OCI-LY7 (cell line): ENCODE measurements around the gene B3GALT5. TPM values are rescaled to one million over a fixed set of nuclear protein-coding genes. Genes with fewer than 3 reads are reported as not detected.

Source experiments
- BruUV-seq: library from RNA; stranded (reverse); fragments of 400-500 nt; replicated peaks from 2 replicates; lab custom pipeline; 2021; lab: Mats Ljungman, UMichigan
- CTCF ChIA-PET: fragments of 300-600 bp; sonication (Branson Sonifier 250); formaldehyde crosslinking; loops from one replicate; lab custom pipeline; 2022; ENCODE audit warnings: antibody characterized with exemption; ENCODE audit not compliant: unreplicated experiment; lab: Charles Lee
- POLR2A ChIA-PET: fragments of 300-600 bp; sonication (Branson Sonifier 250); formaldehyde crosslinking; loops from one replicate; lab custom pipeline; 2022; ENCODE audit warnings: antibody characterized with exemption; lab: Charles Lee
- DNase-seq: peaks from one replicate; pipeline ENCODE4 v3.0.0-alpha.2; 2015; ENCODE audit warnings: low spot score
- H2AFZ ChIP-seq: fragments of 200-600 bp; sonication (generic), shearing (Covaris generic); 2 replicates; pipeline ENCODE4 v1.6.1; 2014; ENCODE audit warnings: mild to moderate bottlenecking, antibody characterized with exemption, low read length, moderate library complexity
- H3K27ac ChIP-seq: fragments of 200-600 bp; sonication (generic); 2 replicates; pipeline ENCODE4 v1.5.1; 2014; ENCODE audit warnings: mixed run types, low read depth, mild to moderate bottlenecking, moderate library complexity, low read length, inconsistent platforms; ENCODE audit not compliant: poor library complexity, severe bottlenecking
- H3K36me3 ChIP-seq: fragments of 200-600 bp; sonication (generic); 2 replicates; pipeline ENCODE4 v1.6.1; 2014; ENCODE audit warnings: mild to moderate bottlenecking, antibody characterized with exemption, low read length, moderate library complexity, mixed read lengths; ENCODE audit not compliant: insufficient read depth
- H3K4me1 ChIP-seq: fragments of 200-600 bp; sonication (generic); 2 replicates; pipeline ENCODE4 v1.5.1; 2014; ENCODE audit warnings: mild to moderate bottlenecking, low read length; ENCODE audit not compliant: insufficient read depth, poor library complexity, severe bottlenecking
- H3K4me2 ChIP-seq: fragments of 200-600 bp; sonication (generic); 2 replicates; pipeline ENCODE4 v1.6.1; 2014; ENCODE audit warnings: mild to moderate bottlenecking, low read length
- H3K4me3 ChIP-seq: fragments of 200-600 bp; sonication (generic); 2 replicates; pipeline ENCODE4 v1.5.1; 2014; ENCODE audit warnings: mild to moderate bottlenecking, low read depth, low read length; ENCODE audit not compliant: poor library complexity, severe bottlenecking
- H3K79me2 ChIP-seq: fragments of 200-600 bp; sonication (generic); 2 replicates; pipeline ENCODE4 v1.6.1; 2016; ENCODE audit warnings: low read depth, mild to moderate bottlenecking, low read length, moderate library complexity, mixed read lengths; ENCODE audit not compliant: insufficient read depth
- H3K9me2 ChIP-seq: fragments of 200-600 bp; sonication (generic); 2 replicates; pipeline ENCODE4 v1.6.1; 2016; ENCODE audit warnings: mild to moderate bottlenecking, low read length, mixed read lengths; ENCODE audit not compliant: insufficient read depth
- H3K9me3 ChIP-seq: fragments of 200-600 bp; sonication (generic); 2 replicates; pipeline ENCODE4 v1.6.1; 2014; ENCODE audit warnings: mild to moderate bottlenecking, mixed run types, low read length, mixed read lengths
- H4K20me1 ChIP-seq: fragments of 200-600 bp; sonication (generic); 2 replicates; pipeline ENCODE4 v1.6.1; 2014; ENCODE audit warnings: mild to moderate bottlenecking, antibody characterized with exemption, low read length, moderate library complexity, mixed read lengths; ENCODE audit not compliant: insufficient read depth
- EZH2phosphoT487 ChIP-seq: fragments of 200-600 bp; sonication (generic); IDR thresholded peaks from 2 replicates; pipeline ENCODE4 v1.6.1; 2018; ENCODE audit warnings: low read depth, borderline replicate concordance, mild to moderate bottlenecking, mixed run types, antibody characterized with exemption, low read length, moderate library complexity, mixed read lengths
- intact Hi-C: fragments of 100-400 bp; cut with micrococcal nuclease; formaldehyde crosslinking; loops from one replicate; pipeline ENCODE4 v1.10.0; 2022; ENCODE audit not compliant: unreplicated experiment
- total RNA-seq, 2 experiments: library from RNA; depleted of rRNA in 1 of 2; stranded (reverse); fragments of >200 nt in 1 of 2; shearing (Covaris generic) in 1 of 2; gene quantifications; 2 replicates each; pipeline ENCODE4 v1.2.3, GENCODE V29; 2014 to 2022
- TF ChIP-seq, protein P1 (sequence below): fragments of 200-600 bp; sonication (generic); conservative IDR thresholded peaks from 2 replicates; pipeline ENCODE4 v1.5.1; 2014; ENCODE audit warnings: mild to moderate bottlenecking, antibody characterized with exemption, low read length, moderate library complexity, mixed read lengths

Gene B3GALT5
- total RNA-seq, 2 experiments from 2014 or later = not detected

DNA sequence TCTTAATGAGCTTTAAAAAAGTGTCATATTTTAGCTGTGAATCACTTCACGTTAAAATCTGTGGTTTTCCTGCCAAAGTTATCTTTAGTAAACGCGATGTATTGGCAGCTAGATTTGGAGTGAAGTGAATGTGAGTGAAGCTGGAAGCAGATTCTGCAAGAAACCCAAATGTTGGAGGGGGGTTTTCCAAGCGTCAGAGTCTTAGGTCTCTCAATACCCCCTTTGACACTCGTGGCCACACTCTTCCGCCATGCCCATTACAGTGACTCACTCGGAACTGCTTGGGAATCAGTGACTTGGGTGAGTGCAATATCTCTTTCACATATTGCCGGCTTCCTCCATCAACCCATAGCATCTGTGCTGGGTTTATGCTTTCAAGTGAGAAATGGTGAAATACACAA is 17.5 kb downstream of the B3GALT5 start:
- ChIA-PET CTCF (interaction anchor here (0.5 kb wide), 1 partner anchor 190 kb away, joined by 3 read pairs; no protein-coding TSS in a partner anchor), POLR2A (interaction anchor here (0.5 to 0.6 kb wide), 2 partner anchors 109 to 198 kb away, joined by 3 read pairs; no protein-coding TSS in a partner anchor)
- no peak for DNase-seq
- no TSS peak for BruUV-seq
- H3K4me2 ChIP-seq = no peak overlapping the region
- no peaks in the 10 kb centered on the region for H3K36me3 ChIP-seq
- H3K9me2 ChIP-seq = no peaks in the 10 kb centered on the region
- no peak overlapping the region for H2AFZ ChIP-seq
- no peaks in the 10 kb centered on the region for H3K9me3 ChIP-seq
- intact Hi-C loops = no loop called here
- no peak overlapping the region for H3K27ac ChIP-seq
- H3K79me2 ChIP-seq = no peaks in the 10 kb centered on the region
- H3K4me3 ChIP-seq = no peak overlapping the region
- no peaks in the 10 kb centered on the region for H3K4me1 ChIP-seq
- H4K20me1 ChIP-seq = no peaks in the 10 kb centered on the region
- TF ChIP-seq, protein P1, sequence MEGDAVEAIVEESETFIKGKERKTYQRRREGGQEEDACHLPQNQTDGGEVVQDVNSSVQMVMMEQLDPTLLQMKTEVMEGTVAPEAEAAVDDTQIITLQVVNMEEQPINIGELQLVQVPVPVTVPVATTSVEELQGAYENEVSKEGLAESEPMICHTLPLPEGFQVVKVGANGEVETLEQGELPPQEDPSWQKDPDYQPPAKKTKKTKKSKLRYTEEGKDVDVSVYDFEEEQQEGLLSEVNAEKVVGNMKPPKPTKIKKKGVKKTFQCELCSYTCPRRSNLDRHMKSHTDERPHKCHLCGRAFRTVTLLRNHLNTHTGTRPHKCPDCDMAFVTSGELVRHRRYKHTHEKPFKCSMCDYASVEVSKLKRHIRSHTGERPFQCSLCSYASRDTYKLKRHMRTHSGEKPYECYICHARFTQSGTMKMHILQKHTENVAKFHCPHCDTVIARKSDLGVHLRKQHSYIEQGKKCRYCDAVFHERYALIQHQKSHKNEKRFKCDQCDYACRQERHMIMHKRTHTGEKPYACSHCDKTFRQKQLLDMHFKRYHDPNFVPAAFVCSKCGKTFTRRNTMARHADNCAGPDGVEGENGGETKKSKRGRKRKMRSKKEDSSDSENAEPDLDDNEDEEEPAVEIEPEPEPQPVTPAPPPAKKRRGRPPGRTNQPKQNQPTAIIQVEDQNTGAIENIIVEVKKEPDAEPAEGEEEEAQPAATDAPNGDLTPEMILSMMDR = no peak
- TF ChIP-seq EZH2phosphoT487 = no peak

DNA sequence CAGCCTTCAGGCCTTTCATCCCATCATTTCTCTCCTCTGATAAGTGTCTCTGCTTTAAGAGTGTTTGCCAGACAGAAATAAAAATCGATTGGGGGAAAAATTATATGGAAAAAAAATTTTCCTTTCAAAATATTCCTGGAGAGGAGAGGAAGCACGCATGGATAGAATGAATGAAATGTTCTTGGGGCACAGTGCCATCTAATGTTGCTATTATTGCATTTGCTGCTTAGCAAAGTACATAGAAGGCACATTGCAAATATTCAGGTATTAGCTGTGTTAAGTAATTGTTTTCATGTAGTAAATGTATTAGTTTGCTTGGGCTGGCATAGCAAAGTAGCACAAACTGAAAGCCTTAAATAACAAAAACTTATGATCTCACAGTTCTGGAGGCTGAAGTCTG is 18.1 kb downstream of the B3GALT5 start:
- intact Hi-C loops = no loop called here
- no peaks in the 10 kb centered on the region for H3K9me3 ChIP-seq
- H3K4me1 ChIP-seq = no peaks in the 10 kb centered on the region
- CTCF ChIA-PET = interaction anchor here (0.5 kb wide), 1 partner anchor 191 kb away, joined by 3 read pairs; no protein-coding TSS in a partner anchor
- BruUV-seq = no TSS peak
- H2AFZ ChIP-seq = no peak overlapping the region
- H3K27ac ChIP-seq = no peak overlapping the region
- POLR2A ChIA-PET = interaction anchor here (1.6 kb wide), 1 partner anchor 78 kb away, joined by 6 read pairs; no protein-coding TSS in a partner anchor
- DNase-seq = no peak
- no peak for TF ChIP-seq EZH2phosphoT487
- TF ChIP-seq, protein P1 = no peak
- no peaks in the 10 kb centered on the region for H4K20me1 ChIP-seq
- H3K4me3 ChIP-seq = no peak overlapping the region
- H3K36me3 ChIP-seq = no peaks in the 10 kb centered on the region
- H3K9me2 ChIP-seq = no peaks in the 10 kb centered on the region
- H3K79me2 ChIP-seq = no peaks in the 10 kb centered on the region
- no peak overlapping the region for H3K4me2 ChIP-seq

DNA sequence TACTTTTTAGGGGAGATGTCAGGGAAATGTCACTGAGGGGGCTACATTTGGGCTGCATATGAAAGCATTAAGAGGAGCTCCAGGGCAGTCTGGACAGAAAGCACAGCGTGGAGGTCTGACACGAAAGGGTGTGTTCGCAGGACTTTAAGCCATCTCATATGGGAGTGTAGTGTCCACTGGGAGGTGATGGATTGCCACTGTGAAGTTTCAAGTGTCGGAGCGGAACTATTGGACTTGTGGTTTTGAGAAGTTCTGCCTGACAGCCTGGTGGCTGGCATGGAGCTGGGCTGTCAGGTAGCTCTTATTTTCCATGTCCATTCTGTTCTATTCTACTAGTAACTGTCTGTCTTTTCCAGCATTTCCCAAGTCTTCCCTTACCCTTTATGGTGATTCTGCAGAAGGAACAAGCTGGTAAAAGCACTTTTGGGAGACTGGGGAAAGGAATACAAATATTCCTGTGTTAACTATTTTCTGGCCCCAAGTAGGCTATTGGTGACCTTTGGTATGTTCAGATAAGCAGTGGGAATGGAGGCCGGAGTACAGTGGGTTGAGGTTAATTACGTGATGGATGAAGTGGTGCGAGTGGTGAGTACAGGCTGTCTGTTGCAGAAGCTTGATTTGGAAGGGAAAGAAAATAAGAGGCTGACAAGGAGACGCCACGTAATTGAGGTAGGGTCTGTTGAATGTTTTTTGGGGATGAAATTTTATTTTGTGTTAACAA is 19.3 kb downstream of the B3GALT5 start:
- no peak overlapping the region for H3K4me2 ChIP-seq
- POLR2A ChIA-PET = interaction anchor here (1.6 kb wide), 1 partner anchor 76 kb away, joined by 6 read pairs; no protein-coding TSS in a partner anchor
- H2AFZ ChIP-seq = no peak overlapping the region
- H3K4me1 ChIP-seq = no peaks in the 10 kb centered on the region
- H3K27ac ChIP-seq = no peak overlapping the region
- H3K4me3 ChIP-seq = no peak overlapping the region
- no TSS peak for BruUV-seq
- TF ChIP-seq EZH2phosphoT487 = no peak
- TF ChIP-seq, protein P1 = no peak
- no peak for DNase-seq
- no peaks in the 10 kb centered on the region for H3K36me3 ChIP-seq
- H3K79me2 ChIP-seq = no peaks in the 10 kb centered on the region
- CTCF ChIA-PET = no interaction called here
- intact Hi-C loops = no loop called here
- H4K20me1 ChIP-seq = no peaks in the 10 kb centered on the region
- no peaks in the 10 kb centered on the region for H3K9me3 ChIP-seq
- H3K9me2 ChIP-seq = no peaks in the 10 kb centered on the region
